ENCODE data around the gene TEKT4. TPM values are rescaled to one million over a fixed set of nuclear protein-coding genes. Genes with fewer than 3 reads are reported as not detected.

The TEKT4 gene
- total and polyA plus RNA-seq, 2 donors (not counting 3 experiments of a cell fraction or from before 2014, with no cell fraction given), result not detected

- intact Hi-C loops (cut with micrococcal nuclease) (no loop called here), dilution Hi-C loops (cut with MboI; ENCODE audit: extremely low pct_ligation_motif_present, low sequenced_read_pairs) (no loop called here)
- no peaks in the 10 kb centered on the region for H3K9me3 ChIP-seq (replicated peaks; ENCODE audit: control insufficient read depth, insufficient read depth, low read length)
- H3K27ac ChIP-seq (ENCODE audit: insufficient read depth, low read depth, low read length), result no peak overlapping the region
- peak; percentile 26 for DNase-seq (ENCODE audit: low read depth, low spot score)
- no peaks in the 10 kb centered on the region for H3K9me1 ChIP-seq (replicated peaks; ENCODE audit: control insufficient read depth, extremely low read depth, insufficient read depth, low read length)
- ChIA-PET POLR2A (no interaction called here), CTCF (interaction anchor here (0.8 to 1.5 kb wide), 2 partner anchors 9 to 82 kb away, joined by 3 to 8 read pairs; no protein-coding TSS in a partner anchor)
- H3K27me3 ChIP-seq (ENCODE audit: control insufficient read depth in 2 of 2, insufficient read depth in 2 of 2, low read length in 2 of 2), result no peaks in the 10 kb centered on the region
- BruUV-seq (replicated peaks), result no TSS peak
- no peak overlapping the region for H3K9ac ChIP-seq (replicated peaks; ENCODE audit: extremely low read depth, insufficient read depth, low read length)
- no peak overlapping the region for H3K4me3 ChIP-seq (replicated peaks in 1 of 3; ENCODE audit: insufficient read depth in 1 of 3, low read depth in 1 of 3, low read length in 3 of 3)
- H3K79me2 ChIP-seq (ENCODE audit: control insufficient read depth, insufficient read depth, low read length), result no peaks in the 10 kb centered on the region
- no peaks in the 10 kb centered on the region for H3K4me1 ChIP-seq (ENCODE audit: control insufficient read depth, extremely low read depth, insufficient read depth, low read length)
- H2AFZ ChIP-seq (ENCODE audit: low read depth, low read length), result no peak overlapping the region
- H3K4me2 ChIP-seq (ENCODE audit: insufficient read depth, low read length), result no peak overlapping the region
- H4K20me1 ChIP-seq (replicated peaks; ENCODE audit: control insufficient read depth, extremely low read depth, insufficient read depth, low read length), result no peaks in the 10 kb centered on the region
- peak; percentile 80 for FAIRE-seq
- no peaks in the 10 kb centered on the region for H3K36me3 ChIP-seq (ENCODE audit: control insufficient read depth in 2 of 2, extremely low read depth in 1 of 2, insufficient read depth in 2 of 2, low read length in 2 of 2)
- peak; percentile 81 to 99 for TF ChIP-seq CTCF (IDR thresholded peaks at IDR 0.05; ENCODE audit: extremely low read depth in 1 of 2, insufficient read depth in 1 of 2, low read depth in 1 of 2, low read length in 2 of 2)
- TF ChIP-seq MYC (IDR thresholded peaks at IDR 0.05; ENCODE audit: low read depth, low read length), result no peak
Observed at GRCh38 chr2:94874277-94874997, 3.2 kb downstream of the TEKT4 start.

GRCh38 chr2:94875064-94875819, 4.0 kb downstream of the TEKT4 start:
- DNase-seq (ENCODE audit: low read depth, low spot score) (no peak), FAIRE-seq (no peak)
- Histone ChIP-seq H3K27ac (ENCODE audit: insufficient read depth, low read depth, low read length) (no peak overlapping the region), H3K9me1 (replicated peaks; ENCODE audit: control insufficient read depth, extremely low read depth, insufficient read depth, low read length) (no peaks in the 10 kb centered on the region), H3K79me2 (ENCODE audit: control insufficient read depth, insufficient read depth, low read length) (no peaks in the 10 kb centered on the region), H3K9me3 (replicated peaks; ENCODE audit: control insufficient read depth, insufficient read depth, low read length) (no peaks in the 10 kb centered on the region), H3K27me3 (ENCODE audit: control insufficient read depth in 2 of 2, insufficient read depth in 2 of 2, low read length in 2 of 2) (no peaks in the 10 kb centered on the region), H2AFZ (ENCODE audit: low read depth, low read length) (no peak overlapping the region), H3K9ac (replicated peaks; ENCODE audit: extremely low read depth, insufficient read depth, low read length) (no peak overlapping the region), H3K36me3 (ENCODE audit: control insufficient read depth in 2 of 2, extremely low read depth in 1 of 2, insufficient read depth in 2 of 2, low read length in 2 of 2) (no peaks in the 10 kb centered on the region), H4K20me1 (replicated peaks; ENCODE audit: control insufficient read depth, extremely low read depth, insufficient read depth, low read length) (no peaks in the 10 kb centered on the region), H3K4me2 (ENCODE audit: insufficient read depth, low read length) (no peak overlapping the region), H3K4me1 (ENCODE audit: control insufficient read depth, extremely low read depth, insufficient read depth, low read length) (no peaks in the 10 kb centered on the region), H3K4me3 (replicated peaks in 1 of 3; ENCODE audit: insufficient read depth in 1 of 3, low read depth in 1 of 3, low read length in 3 of 3) (no peak overlapping the region)
- dilution Hi-C loops (cut with MboI; ENCODE audit: extremely low pct_ligation_motif_present, low sequenced_read_pairs), result no loop called here
- TF ChIP-seq POLR2AphosphoS5 (IDR thresholded peaks at IDR 0.05; ENCODE audit: insufficient read depth, low read depth, low read length) (no peak), MYC (IDR thresholded peaks at IDR 0.05; ENCODE audit: low read depth, low read length) (no peak), FOS (IDR thresholded peaks at IDR 0.05; ENCODE audit: borderline replicate concordance, insufficient read depth, low read length) (no peak), MAX (IDR thresholded peaks at IDR 0.05; ENCODE audit: insufficient read depth, insufficient read length) (no peak)
- POLR2A ChIA-PET, result no interaction called here
- BruUV-seq (replicated peaks), result no TSS peak
- intact Hi-C loops (cut with micrococcal nuclease), result no loop called here
- CTCF ChIA-PET, result interaction anchor here (0.8 kb wide), 1 partner anchor 9 kb away, joined by 3 read pairs; no protein-coding TSS in a partner anchor

All from endothelial cell of umbilical vein (primary cell).